HG02885 (cell line): ENCODE data around the gene SMOC2.
"Not testable (repeated sequence)": the region's sequence is repeated elsewhere in the genome, so short reads cannot be mapped to it uniquely, and the experiment has no call there.

Experiments
- ATAC-seq: cut with Tn5 transposase; IDR thresholded peaks from one replicate; pipeline ENCODE4 v1.9.1; 2021; ENCODE audit warnings: mild to moderate bottlenecking; ENCODE audit not compliant: unreplicated experiment, poor library complexity

Gene SMOC2

DNA sequence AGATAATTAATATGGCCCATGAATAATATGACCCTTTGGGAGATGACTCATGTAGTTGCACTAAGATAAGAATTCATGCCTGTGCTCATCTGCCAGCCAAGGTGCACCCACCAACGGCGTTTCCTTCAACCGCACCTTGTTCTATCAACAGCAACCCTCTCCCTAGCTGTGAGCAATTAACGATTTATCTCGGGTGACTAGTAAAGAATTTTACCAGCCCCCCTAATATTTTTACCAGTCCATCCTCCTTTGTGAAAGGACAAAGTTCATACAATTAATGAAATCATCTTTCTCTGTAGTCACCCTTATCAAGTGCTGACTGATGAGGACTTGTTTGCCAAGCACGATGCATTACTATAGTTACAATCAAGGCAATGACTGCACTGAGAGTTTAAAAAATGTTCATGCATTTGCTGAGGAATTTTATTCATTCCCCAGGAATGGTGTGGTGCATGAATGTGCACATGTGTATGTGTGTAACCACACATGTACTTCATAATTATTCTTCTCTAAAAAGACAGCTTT is 118.7 kb downstream of the SMOC2 start:
- ATAC-seq: no peak

DNA sequence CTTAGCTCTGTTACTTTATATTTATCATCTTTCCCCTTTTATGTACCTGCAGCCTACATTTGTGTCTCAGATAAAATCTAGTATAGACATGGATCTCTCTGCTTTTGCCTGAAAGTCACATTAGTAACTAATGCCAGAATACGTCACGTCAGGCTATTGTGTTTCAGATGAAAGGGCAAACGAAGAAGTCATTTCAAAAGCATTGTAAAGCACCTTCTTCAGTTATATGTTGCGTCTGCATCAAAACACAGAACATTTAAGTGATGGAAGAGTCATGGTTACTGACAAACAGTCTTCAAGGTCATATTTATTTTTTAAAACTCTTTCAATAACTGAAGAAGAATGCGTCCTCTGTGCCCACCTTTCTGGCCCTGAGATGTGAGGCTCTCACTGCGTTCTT is 119.1 kb downstream of the SMOC2 start:
- no peak for ATAC-seq

DNA sequence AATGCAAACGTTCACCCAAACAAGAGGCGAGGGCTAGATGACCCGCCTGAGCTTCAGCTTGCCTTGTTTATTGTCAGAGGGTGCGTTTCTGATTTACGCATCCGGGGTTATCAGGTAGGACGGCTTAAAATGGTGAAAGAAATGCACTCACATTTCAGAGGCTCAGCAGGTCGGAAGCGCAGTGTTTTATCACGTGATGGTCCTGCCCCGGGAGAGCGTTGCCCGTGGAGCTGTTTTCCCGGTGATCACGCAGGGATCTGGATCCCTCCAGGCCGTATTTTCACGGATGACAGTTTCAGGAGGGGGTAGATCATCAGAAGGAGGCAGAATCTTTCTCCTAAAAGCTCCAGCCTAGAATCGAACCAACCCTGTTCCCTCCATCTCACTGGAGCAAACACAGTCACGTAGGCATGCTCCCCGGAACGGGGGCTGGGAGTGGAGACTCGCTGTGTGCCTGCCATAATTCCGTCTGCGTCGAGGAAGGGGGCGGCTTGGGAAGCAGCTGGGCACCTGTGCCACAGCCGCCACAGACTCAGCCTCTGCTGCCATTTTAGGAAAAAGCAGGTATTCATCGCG is 121.7 kb downstream of the SMOC2 start:
- no peak for ATAC-seq

DNA sequence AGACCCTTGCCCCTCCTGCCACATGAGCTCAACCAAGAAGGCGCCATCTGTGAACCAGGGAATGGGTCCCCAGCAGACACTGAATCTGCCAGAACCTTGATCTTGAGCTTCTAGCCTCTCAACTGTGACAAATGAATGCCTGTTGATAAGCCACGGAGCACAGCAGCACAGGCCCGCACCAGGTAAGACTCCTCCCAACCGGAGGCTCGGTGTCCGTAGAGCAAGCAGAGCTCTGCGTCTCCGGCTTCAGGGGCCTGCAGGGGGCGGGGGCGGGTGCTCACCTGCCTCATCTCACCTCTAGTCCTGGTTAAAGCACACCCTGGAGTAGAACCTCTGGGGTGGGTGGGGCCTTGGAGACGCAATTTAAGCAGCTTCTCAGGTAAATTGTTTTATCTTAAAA is 122.7 kb downstream of the SMOC2 start:
- ATAC-seq: no peak

DNA sequence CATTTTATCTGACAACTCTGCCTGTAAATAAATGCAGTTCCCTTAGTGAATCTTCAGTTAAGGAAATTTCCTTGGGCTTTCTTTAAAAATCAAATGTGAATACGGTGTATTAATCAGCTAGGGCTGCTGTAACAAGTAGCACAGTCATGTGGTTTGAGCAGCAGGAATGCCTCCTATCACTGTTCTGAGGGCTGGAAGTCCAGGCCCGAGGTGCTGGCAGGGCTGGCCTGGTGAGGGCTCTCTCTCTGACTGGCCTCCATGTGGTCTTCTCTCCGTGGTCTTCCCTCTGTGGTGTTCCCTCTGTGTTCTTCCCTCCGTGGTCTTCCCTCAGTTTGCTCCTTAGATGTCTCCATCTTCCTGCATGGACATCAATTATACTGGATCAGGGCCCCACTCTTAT is 124.1 kb downstream of the SMOC2 start:
- no peak for ATAC-seq

DNA sequence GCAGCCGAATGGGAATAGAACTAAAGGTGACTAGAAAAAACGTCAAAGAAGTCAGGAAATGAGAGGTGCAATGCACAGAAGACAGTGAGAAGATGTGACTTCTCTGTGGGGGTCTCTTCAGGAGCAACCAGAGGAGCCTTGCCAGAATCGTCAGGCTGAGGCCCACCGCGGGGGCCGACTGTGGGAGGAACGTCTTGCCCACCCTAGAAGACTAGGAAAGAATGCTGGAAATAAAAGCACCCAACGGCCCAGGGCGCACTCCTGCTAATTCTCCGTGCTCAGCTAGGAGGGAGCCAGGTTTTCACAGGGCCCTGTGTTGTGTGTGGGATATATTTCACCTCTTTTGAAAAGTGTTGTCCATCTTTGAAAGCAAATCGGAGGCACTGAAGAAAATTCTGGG is 129.2 kb downstream of the SMOC2 start:
- no peak for ATAC-seq

DNA sequence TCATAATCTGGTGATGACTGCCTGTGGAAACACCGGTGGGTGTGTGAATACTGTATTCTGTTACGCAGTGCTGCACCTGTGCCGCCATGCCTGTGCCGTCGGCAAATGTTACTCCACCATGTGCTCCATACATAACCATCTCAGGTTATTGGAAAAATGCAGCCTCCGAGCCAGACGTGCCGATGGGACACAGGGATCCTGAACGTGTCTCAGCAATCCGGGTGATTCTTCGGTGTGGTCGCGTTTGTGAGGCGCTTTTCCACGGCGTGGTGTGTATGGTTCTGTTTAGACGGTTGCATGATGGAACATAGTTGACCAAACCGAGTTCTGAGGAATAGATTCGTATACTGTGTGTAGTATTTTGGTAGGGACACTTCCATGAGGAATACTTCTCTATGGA is 130.3 kb downstream of the SMOC2 start:
- no peak for ATAC-seq

DNA sequence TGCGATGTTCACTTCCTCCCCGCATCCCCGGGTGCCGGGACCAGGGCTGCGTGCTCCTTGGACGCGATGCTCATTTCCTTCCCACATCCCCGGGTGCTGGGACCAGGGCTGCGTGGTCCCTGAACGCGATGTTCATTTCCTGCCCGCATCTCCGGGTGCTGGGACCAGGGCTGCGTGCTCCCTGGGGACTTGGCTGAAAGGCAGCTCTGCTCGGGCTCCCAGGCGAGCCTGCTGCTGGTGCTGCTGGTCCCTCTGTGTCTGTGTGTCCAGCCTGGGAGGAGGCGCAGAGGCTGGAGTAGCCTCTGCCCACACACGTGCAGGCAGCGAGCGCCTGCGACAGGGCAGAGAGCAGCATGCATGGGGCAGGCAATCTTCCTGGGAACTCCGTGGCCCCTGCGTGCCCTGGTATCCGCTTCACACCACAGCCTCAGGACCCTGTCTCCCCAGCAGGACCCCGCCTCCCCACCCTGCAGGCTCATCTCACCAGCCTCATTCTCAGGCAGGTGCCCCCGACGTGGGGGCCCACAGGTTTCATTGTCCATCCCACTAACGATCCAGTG is 132.4 kb downstream of the SMOC2 start:
- not testable (repeated sequence) for ATAC-seq

DNA sequence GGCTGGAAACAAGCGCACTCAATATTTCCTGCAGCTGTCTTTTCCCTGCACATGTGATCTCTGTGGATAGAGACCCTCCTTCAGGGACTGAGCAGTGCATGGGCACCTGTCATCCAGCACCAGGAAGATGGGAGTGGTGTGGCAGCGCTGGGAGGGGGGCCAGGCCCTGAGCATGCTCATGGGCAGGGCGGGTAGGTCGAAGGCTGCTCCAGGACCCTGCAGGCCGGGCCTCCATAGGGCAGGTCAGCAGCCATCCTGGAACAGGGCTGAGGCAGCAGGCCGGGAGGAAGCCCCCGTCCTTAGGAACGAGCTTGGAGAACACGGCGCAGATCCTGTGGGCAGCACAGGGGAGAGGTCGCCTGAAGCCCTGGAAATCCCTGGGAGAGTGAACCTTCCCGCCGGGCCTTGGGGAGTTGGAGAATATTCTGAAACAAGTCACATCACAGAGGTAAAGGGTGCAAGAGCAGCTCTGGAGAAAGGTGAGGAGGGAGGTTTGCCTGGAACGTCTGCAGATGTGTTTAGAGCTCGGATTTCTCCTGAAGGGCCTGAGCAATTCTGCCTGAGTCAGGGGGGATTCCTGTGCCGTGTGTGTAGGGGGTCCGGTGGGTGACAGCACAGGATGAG is 133.2 kb downstream of the SMOC2 start:
- ATAC-seq: no peak

DNA sequence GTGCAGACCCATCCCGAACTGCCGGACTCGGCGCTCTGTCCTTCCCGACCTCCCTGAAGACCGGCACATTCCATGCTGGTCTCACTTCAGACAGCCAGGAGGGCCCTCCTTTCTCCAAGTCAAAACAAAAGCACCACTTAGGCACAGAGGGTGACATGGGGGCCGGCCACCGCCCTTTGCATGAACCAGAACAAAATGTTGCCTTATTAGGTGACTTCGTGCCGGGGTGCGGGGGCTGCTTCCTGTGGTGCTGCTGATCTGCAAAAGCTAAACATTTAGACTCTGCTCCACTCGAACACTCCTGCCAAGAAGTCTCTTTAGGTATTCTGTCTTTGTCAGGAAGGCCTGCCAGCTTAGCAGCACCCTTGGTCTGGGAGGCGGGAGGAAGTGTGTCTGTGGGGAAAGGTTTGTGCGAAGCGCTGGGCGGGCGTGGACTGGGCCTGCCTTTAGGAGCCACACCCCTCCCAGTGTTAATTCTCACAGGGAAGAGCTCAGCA is 133.8 kb downstream of the SMOC2 start:
- ATAC-seq: no peak

DNA sequence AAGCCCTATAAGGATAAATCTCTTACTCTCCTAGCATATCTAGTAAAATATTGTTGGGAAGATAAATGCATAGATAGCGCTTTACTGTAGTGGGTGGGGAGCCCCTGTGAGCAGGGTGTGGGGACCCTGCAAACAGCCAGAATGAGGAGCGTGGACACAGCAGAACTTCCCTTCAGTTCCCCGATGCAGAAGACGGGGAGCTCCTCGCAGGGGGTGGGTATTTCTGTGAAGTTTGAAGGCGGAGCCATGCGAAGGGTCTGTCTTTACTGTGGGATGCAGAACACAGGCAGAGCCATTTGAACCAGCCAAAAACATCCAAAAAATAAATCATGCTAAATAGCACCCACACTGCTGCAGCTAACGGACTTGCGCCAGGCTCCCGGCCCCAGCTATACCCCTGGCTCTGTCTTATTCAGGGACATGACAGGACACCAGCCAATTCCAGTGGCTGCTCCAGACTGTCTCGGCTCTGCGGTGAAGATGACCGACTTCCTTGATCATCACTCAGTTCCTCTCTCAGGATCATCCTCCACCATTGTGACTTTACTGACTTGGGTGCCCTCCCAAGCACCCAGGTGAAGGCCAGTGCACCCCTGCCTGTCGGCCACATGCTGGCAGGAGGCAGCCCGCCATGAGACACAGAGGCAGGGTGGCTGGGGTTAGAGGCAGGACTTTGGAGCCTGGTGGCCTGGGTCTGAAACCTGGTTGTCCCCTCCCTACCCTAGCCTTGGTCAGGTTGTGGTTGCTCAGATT is 134.5 kb downstream of the SMOC2 start:
- ATAC-seq: no peak

DNA sequence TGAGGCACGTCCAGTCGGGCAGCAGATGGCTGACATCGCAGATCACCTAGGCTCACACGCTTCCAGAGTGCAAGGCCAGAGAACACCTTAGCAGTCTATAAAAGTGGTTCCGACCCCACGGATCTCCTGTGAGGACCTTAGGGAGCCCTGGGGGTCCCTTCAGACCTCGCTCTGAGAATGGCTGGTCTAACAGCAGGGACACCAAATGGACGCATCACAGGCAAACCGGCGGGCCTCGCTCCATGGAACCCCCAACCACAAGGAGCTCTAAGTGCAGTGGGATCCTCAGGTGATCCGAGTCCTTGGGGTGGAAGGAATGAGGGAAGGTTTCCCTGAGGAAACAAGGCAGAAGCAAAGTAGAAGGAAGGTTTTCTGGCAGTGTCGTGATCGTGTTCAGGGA is 135.4 kb downstream of the SMOC2 start:
- ATAC-seq: no peak

DNA sequence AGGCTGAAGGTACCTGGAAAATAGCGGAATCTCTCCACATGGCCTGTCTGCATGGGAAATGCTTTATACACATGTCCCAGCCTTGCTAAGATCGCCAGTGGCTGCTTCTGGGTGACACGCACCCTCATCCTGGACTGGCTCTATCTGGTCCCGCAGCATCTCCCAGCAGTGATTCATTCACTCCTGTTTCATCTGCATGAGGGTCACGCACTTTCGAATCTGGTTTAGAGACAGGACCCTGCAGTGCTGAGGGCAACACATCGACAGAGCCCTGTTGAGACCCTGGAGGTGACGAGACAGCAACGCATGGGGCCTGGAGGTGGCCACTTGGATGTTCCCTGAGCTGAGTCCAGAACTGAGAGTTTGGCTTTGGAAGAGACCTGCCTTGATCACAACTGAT is 136.5 kb downstream of the SMOC2 start:
- no peak for ATAC-seq

DNA sequence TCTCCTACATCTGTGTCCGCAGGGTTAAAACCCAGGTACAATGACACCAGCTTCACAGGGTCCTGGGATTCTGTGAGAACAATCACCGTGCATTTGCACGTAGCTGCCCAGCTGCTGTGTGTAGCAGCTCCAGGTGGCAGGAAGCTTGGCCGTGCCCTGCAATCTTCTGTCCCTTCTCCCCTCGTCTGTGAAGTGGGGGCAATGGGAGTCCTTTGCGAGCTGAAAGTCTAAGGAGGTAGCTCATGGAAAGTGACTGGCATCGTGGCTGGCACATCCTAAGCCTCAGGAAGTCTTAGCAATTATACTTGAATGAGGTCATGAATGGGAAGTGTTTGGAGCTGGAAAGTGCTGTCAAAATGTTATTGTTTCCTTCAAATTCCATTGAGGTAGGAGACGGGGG is 137.1 kb downstream of the SMOC2 start:
- no peak for ATAC-seq

DNA sequence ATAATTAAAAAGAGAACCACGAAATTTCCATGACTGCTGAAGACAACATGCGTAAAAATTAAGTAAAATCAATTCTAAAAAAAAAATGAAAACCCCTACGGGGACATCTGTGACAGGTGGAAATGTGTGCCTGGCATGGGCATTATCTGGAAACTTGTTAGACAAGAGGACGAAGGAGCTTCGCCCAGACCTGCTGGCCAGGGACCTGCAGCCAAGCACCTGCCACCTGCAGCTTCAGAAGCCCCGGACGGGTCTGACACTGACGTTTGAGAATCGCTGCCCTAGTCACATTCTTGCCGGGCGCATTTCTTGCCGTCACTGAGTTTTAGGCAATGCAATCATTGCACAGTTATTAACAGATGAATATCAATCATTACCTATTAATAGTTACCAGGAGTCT is 140.3 kb downstream of the SMOC2 start:
- no peak for ATAC-seq

DNA sequence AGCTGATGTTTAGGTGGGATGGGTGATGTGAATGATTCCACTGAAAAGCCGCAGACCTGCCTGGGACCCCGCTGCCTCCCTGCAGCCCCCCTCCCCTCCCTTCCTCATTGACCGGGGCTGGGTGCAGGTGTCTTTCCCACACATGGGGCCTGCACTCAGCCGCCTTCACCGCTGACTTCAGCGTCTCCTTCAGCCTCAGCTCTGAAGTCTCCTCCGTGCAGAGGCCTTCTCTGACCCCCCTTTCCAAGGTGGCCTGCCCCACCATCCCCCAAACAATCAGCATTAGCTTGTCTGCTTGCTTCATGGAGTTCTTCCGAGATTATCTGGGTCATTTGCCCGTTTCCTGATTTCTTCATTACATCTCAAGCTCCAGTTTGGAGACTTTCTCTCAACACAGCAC is 140.7 kb downstream of the SMOC2 start:
- ATAC-seq: no peak

DNA sequence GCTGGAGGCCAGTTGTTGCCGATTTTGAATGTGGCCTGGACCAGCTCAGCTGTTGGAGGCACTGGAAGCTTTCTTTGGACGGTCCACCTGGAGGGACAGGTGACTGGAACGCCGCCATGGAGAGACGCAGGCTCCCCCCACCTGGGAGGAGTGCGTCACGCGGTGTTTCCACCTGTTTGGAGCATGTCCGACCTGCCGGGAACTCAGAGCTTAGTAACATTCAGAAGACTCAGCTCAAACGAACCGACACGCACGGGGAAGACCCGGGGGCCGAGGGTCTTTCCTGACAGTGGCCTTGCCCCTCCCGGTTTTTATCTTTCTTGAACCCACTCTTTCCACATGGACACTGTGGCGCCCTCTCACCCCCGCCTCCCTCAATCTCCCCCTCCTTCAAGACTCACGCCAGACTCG is 141.6 kb downstream of the SMOC2 start:
- ATAC-seq: no peak

DNA sequence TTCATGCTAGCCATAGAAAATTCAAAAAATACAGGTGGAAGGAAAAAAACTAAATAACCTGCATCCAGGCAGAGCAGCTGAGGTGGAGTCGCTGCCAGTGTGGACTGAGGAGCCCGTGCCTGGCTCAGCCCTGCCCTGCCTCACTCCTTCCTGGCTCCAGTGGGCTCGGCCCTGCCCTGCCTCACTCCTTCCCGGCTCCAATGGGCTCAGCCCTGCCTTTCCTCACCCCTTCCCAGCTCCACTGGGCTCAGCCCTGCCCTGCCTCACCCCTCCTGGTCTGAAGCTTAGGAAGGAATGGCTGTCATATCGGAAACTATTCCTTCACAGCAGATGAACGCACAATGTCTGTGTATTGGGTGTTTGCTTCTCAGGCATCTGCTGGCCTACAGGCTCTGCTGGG is 142.1 kb downstream of the SMOC2 start:
- no peak for ATAC-seq

DNA sequence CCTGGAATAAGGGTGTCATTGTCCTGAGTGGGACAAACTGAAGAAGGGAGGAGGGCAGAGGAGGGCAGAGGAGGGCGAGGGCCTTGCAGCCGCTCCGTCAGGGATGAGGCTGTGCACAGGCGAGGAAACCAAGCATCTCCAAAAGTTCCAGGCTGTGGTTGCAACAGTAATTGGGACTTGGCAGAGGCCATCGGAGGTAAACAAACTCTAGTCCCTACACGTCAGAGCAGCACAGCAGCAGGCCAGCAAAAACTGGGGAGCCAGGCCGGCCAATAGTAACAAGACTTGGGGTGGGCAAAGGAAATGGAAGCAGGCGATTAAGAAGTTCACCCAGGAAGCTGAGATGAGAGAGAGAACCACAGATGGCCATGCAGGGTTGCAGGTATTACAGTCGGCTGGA is 142.8 kb downstream of the SMOC2 start:
- no peak for ATAC-seq

DNA sequence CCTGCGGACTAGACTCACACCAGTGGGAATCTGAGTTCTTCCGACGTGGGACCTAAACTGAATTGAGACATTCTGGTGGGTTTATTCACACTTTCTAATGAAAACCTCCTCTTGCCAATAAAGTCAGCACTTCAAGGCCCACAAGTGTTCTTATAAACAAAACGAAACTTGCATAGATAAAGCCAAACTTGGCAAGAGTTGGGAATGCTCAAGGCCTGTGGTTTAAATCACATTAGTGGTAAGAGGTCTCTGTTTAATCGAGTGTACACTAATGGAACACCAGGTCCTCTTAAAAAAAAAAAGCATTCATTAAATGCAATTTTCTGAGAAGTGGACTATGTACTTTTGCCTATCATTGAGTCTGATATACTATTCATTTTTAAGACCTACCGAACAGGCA is 143.3 kb downstream of the SMOC2 start:
- ATAC-seq: no peak

DNA sequence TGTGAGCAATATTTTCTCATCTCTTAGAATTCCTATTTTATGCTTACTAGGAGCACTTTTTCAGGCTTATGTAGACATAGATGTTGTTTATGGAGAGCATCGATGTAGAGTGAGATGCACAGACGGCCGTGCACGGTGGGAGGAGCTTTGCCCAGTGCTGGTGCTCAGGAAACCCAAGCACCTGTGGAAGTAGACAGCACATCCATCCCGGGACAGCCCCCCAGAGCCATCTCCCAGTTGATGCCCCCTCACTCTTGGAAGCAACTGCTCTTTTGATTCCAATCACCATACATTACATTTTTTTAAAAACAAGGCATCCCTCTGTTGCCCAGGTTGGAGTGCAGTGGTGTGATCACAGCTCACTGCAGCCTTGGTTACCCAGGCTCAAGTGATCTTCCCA is 143.7 kb downstream of the SMOC2 start:
- ATAC-seq: no peak
